Measurements from ENCODE around the gene IGF1. TPM values are rescaled to one million over a fixed set of nuclear protein-coding genes. Genes with fewer than 3 reads are reported as not detected.

IGF1 gene
- total and polyA plus RNA-seq, 2 experiments from 2014 or later, result 2.3 to 2.9 TPM

GRCh38 chr12:102390068-102390467 lies 90.3 kb downstream of the IGF1 start:
- Histone ChIP-seq H3K9me2 (ENCODE audit: insufficient read depth) (no peaks in the 10 kb centered on the region), H2AFZ (no peak overlapping the region), H3K4me2 (ENCODE audit: unreplicated experiment) (no peak overlapping the region), H3F3A (ENCODE audit: insufficient read depth) (no peaks in the 10 kb centered on the region), H3K27ac (no peak overlapping the region), H3K79me2 (ENCODE audit: insufficient read depth) (no peaks in the 10 kb centered on the region), H3K36me3 (ENCODE audit: low read depth) (no peaks in the 10 kb centered on the region), H3K4me1 (ENCODE audit: insufficient read depth) (no peaks in the 10 kb centered on the region), H3K27me3 (replicated peaks; ENCODE audit: insufficient read depth) (no peaks in the 10 kb centered on the region), H3K9me3 (ENCODE audit: low read depth) (no peaks in the 10 kb centered on the region), H4K20me1 (ENCODE audit: insufficient read depth) (no peaks in the 10 kb centered on the region), H3K4me3 (no peak overlapping the region), H3K9ac (no peak overlapping the region)
- in situ Hi-C loops (cut with MboI), result no loop called here
- DNase-seq, result no peak
- 65 to 66% methylated on average over 4 of the region's 4 CpGs for WGBS, 2 experiments (ENCODE audit: low coverage in 1 of 2, low lambda C conversion rate in 2 of 2, missing lambda C conversion rate in 2 of 2)
- no peak for TF ChIP-seq EZH2 (IDR thresholded peaks at IDR 0.05; ENCODE audit: insufficient read depth, poor library complexity, severe bottlenecking)
- no peak for TF ChIP-seq EZH2phosphoT487 (IDR thresholded peaks at IDR 0.05; ENCODE audit: insufficient read depth, low read depth)

GRCh38 chr12:102388469-102388868 lies 91.9 kb downstream of the IGF1 start:
- no peaks in the 10 kb centered on the region for H3F3A ChIP-seq (ENCODE audit: insufficient read depth)
- peak; percentile 2 for DNase-seq
- no peaks in the 10 kb centered on the region for H3K36me3 ChIP-seq (ENCODE audit: low read depth)
- no peak overlapping the region for H3K9ac ChIP-seq
- TF ChIP-seq EZH2phosphoT487 (IDR thresholded peaks at IDR 0.05; ENCODE audit: insufficient read depth, low read depth) (no peak), EZH2 (IDR thresholded peaks at IDR 0.05; ENCODE audit: insufficient read depth, poor library complexity, severe bottlenecking) (no peak)
- H3K4me2 ChIP-seq (ENCODE audit: unreplicated experiment), result no peak overlapping the region
- H2AFZ ChIP-seq, result no peak overlapping the region
- WGBS, 2 experiments (ENCODE audit: low coverage in 1 of 2, low lambda C conversion rate in 2 of 2, missing lambda C conversion rate in 2 of 2), result 0 to 9% methylated on average over 1 of the region's 1 CpG
- H3K4me3 ChIP-seq, result no peak overlapping the region
- H3K27me3 ChIP-seq (replicated peaks; ENCODE audit: insufficient read depth), result no peaks in the 10 kb centered on the region
- H3K27ac ChIP-seq, result no peak overlapping the region
- H3K9me3 ChIP-seq (ENCODE audit: low read depth), result no peaks in the 10 kb centered on the region
- no peaks in the 10 kb centered on the region for H3K9me2 ChIP-seq (ENCODE audit: insufficient read depth)
- H3K79me2 ChIP-seq (ENCODE audit: insufficient read depth), result no peaks in the 10 kb centered on the region
- in situ Hi-C loops (cut with MboI), result no loop called here
- no peaks in the 10 kb centered on the region for H4K20me1 ChIP-seq (ENCODE audit: insufficient read depth)
- H3K4me1 ChIP-seq (ENCODE audit: insufficient read depth), result no peaks in the 10 kb centered on the region

- no peak overlapping the region for H3K9ac ChIP-seq
- no peak for DNase-seq
- in situ Hi-C loops (cut with MboI), result no loop called here
- no peaks in the 10 kb centered on the region for H3K27me3 ChIP-seq (replicated peaks; ENCODE audit: insufficient read depth)
- no peaks in the 10 kb centered on the region for H3K36me3 ChIP-seq (ENCODE audit: low read depth)
- no peak overlapping the region for H2AFZ ChIP-seq
- no peak overlapping the region for H3K27ac ChIP-seq
- H3K4me2 ChIP-seq (ENCODE audit: unreplicated experiment), result no peak overlapping the region
- H3K9me3 ChIP-seq (ENCODE audit: low read depth), result no peaks in the 10 kb centered on the region
- H4K20me1 ChIP-seq (ENCODE audit: insufficient read depth), result no peaks in the 10 kb centered on the region
- no peak overlapping the region for H3K4me3 ChIP-seq
- H3F3A ChIP-seq (ENCODE audit: insufficient read depth), result no peaks in the 10 kb centered on the region
- H3K4me1 ChIP-seq (ENCODE audit: insufficient read depth), result no peaks in the 10 kb centered on the region
- TF ChIP-seq EZH2phosphoT487 (IDR thresholded peaks at IDR 0.05; ENCODE audit: insufficient read depth, low read depth) (no peak), EZH2 (IDR thresholded peaks at IDR 0.05; ENCODE audit: insufficient read depth, poor library complexity, severe bottlenecking) (no peak)
- WGBS, 2 experiments (ENCODE audit: low coverage in 1 of 2, low lambda C conversion rate in 2 of 2, missing lambda C conversion rate in 2 of 2), result 55 to 65% methylated on average over 1 of the region's 1 CpG
- H3K9me2 ChIP-seq (ENCODE audit: insufficient read depth), result no peaks in the 10 kb centered on the region
- no peaks in the 10 kb centered on the region for H3K79me2 ChIP-seq (ENCODE audit: insufficient read depth)
Observed at GRCh38 chr12:102385343-102385742, 95.0 kb downstream of the IGF1 start.

GRCh38 chr12:102379346-102380162 lies 100.8 kb downstream of the IGF1 start:
- in situ Hi-C loops (cut with MboI), result no loop called here
- Histone ChIP-seq H3K27me3 (replicated peaks; ENCODE audit: insufficient read depth) (no peaks in the 10 kb centered on the region), H3K4me3 (no peak overlapping the region), H3K4me2 (ENCODE audit: unreplicated experiment) (no peak overlapping the region), H2AFZ (no peak overlapping the region), H3K27ac (no peak overlapping the region), H4K20me1 (ENCODE audit: insufficient read depth) (no peaks in the 10 kb centered on the region), H3F3A (ENCODE audit: insufficient read depth) (no peaks in the 10 kb centered on the region), H3K79me2 (ENCODE audit: insufficient read depth) (no peaks in the 10 kb centered on the region), H3K9me3 (ENCODE audit: low read depth) (no peaks in the 10 kb centered on the region), H3K4me1 (ENCODE audit: insufficient read depth) (no peaks in the 10 kb centered on the region), H3K9me2 (ENCODE audit: insufficient read depth) (no peaks in the 10 kb centered on the region; the same call in 1 of the 2 replicates), H3K9ac (no peak overlapping the region), H3K36me3 (ENCODE audit: low read depth) (no peaks in the 10 kb centered on the region)
- no peak for TF ChIP-seq EZH2phosphoT487 (IDR thresholded peaks at IDR 0.05; ENCODE audit: insufficient read depth, low read depth)
- TF ChIP-seq EZH2 (IDR thresholded peaks at IDR 0.05; ENCODE audit: insufficient read depth, poor library complexity, severe bottlenecking), result no peak
- WGBS, 2 experiments (ENCODE audit: low coverage in 1 of 2, low lambda C conversion rate in 2 of 2, missing lambda C conversion rate in 2 of 2), result 7 to 11% methylated on average over 3 of the region's 3 CpGs
- DNase-seq, result no peak
